HG02610 (cell line): ENCODE data around the gene CREG2.

Experiments used
- ATAC-seq: cut with Tn5 transposase; IDR thresholded peaks from one replicate; pipeline ENCODE4 v1.9.1; 2021; ENCODE audit warnings: mild to moderate bottlenecking, moderate library complexity; ENCODE audit not compliant: unreplicated experiment

CREG2 gene

DNA sequence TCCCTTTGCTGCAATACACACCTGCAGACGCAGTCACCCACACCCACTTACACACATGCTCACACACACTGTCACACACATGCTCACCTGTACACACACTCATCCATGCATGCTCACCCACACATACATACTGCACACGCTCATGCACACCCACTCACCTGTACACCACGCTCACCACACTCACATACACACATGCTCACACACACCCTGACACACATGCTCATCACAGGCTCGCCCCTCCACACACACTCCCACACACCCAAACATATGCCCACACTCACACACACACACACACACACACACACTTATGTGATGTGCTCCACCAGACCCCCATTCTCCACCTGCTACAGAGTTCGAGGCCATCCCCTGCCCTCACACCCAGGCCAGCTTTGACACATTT lies 22.8 kb upstream of the CREG2 start:
- ATAC-seq: no peak

DNA sequence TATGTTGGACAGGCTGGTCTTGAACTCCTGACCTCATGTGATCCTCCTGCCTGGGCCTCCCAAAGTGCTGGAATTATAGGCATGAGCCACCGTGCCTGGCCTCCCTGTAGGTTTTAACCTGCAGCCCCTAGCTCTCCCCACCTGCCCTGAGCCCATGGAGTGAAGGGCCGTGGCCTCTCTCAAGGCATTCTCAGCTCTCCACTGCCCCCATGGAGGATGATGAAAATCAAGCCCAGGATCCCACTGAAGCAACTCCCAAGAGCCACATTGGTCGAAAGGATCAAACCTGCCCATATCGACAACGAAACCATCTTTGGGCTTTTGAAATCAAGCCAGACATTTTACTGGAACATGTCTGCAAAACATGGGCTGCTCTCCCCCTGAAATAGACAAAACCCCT lies 22.4 kb upstream of the CREG2 start:
- no peak for ATAC-seq

DNA sequence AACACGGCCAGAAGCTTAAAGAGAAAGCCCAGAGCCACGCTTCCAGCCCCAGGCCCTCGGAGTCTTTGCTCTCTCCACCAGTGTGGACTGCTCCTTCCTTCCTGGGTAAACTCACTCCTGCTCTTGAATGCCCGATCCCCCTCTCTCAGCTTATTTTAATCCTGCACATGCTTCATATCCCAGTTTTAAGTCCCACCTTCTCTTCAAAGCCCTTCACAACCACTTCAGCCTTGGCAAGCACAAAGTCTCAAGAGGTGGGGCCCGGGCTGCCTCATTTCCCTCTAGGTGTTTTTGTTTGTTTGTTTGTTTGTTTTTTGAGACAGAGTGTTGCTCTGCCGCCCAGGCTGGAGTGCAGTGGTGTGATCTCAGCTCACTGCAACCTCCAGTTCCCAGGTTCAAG lies 21.6 kb upstream of the CREG2 start:
- no peak for ATAC-seq

GRCh38 chr2:101405351-101405899 lies 18.1 kb upstream of the CREG2 start:
- no peak for ATAC-seq

- no peak for ATAC-seq
Measured at GRCh38 chr2:101403745-101404144, 16.4 kb upstream of the CREG2 start.

- no peak for ATAC-seq
Measured at GRCh38 chr2:101402630-101403029, 15.3 kb upstream of the CREG2 start.

DNA sequence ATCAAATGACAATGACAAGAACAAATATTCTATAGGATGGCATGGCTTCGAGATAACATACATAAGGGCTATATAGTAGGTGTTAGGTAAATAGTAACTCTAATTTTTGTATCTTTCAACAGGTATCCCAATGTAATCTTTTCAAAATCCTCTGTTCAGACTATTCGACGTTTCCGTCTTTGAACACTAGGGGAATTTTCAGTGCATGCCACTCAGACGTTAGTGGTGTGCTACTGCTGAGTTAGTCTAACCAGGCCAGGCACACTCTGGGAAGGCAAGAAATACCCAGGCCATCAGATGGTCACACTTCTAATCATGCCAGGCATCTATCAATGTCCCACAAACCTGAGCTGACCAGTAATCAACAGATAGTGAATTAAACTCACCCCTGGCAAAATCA lies 14.6 kb upstream of the CREG2 start:
- no peak for ATAC-seq

DNA sequence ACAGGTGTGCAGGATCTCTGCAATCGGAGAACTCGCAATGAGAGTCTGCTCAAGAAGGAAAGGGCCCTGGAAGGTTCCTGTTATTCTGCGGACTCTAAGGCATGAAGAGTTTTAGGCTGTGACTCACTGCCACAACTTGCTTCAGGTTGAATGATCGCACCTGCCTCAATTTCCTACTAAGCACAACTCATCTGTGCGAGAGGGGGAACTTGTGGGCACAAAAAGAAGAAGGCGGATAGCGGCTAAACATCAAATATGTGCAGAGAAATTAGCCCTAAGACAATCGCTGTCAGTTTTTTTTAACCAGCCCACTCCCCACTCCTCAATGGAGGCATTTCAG lies 14.0 kb upstream of the CREG2 start:
- no peak for ATAC-seq

GRCh38 chr2:101400506-101401325 lies 13.4 kb upstream of the CREG2 start:
- ATAC-seq: no peak

DNA sequence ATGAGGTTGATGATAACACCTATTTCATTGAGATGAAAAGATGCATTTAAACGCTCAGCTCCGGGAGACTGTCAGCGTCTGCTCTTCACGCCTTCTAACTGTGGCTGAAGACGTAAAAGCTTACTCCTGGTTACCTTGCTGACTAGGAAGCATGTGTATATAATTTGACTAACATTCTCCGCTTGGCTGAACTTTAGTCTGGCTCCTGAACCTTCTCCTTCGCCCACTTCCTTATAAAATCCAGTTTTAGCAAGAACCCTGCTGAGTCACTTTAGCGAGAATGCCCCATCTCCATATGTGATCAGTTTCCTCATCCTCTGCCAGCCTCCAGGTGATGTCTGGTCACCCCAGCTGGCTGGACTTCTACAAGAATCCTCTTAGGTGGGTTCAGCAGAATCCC lies 12.7 kb upstream of the CREG2 start:
- ATAC-seq: no peak

- ATAC-seq: no peak
Measured at GRCh38 chr2:101399021-101399799, 11.9 kb upstream of the CREG2 start.

DNA sequence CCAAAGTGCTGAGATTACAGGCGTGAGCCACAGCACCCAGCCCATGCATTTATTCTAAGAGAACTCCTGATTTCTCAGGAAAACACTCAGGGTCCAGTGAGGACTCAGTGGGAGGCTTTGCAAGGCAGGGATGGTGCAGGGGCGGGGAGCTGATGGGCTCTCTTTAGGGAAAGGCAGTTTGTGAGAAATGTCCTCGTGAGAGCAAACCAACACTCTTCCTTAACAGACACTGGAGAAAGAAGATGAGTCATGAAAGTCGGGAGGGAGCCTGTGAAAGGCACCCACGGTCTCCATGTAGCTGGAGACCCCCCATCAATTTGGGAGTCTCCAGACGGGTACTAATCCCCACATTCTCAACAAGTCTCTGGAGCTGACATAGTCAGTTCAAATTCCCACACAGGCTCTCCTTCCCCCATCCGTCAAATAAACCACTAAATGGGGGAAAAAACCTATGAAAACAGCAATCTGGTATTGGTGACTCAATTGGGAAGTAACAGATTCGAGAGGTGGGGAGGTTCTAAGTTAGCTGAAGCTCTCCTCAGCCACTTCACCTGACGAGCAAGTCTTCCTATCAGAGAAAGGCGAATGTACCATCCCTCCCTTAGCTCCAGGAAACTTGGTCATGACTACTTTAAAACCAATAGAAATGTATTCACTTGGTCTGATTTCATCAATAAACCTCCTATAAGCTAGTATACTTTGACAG lies 11.0 kb upstream of the CREG2 start:
- ATAC-seq: no peak

GRCh38 chr2:101396316-101396717 lies 9.0 kb upstream of the CREG2 start:
- no peak for ATAC-seq

GRCh38 chr2:101395545-101396315 lies 8.4 kb upstream of the CREG2 start:
- ATAC-seq: no peak

GRCh38 chr2:101388232-101388631 lies 929 bp upstream of the CREG2 start:
- ATAC-seq: no peak

- no peak for ATAC-seq
Measured at GRCh38 chr2:101386599-101387150, 628 bp downstream of the CREG2 start.

DNA sequence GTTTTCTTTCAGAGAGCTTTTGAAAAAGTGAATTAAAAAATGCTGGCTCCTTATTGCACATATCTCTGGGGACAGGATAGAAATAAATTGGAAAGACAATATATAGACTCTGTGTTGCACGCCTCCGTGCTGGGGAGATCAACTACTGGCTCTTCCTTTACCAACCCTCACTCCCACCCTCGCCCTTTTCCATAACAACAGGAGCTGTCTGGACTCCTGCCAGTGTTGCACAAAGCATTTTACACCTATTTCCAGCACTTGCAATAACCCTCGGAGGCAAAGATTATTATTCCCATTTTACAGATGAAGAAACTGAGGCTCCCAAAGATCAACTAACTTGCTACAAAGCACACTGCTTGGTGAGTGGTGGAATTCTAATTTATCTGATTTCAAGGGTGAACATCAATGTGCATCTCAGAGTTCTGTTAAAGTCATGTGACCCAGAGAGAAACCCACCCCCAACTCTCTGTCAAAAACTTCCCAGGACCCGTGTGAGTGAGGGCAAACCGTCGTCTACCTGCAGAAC lies 4.2 kb downstream of the CREG2 start:
- no peak for ATAC-seq

- no peak for ATAC-seq
Measured at GRCh38 chr2:101382442-101382841, 4.9 kb downstream of the CREG2 start.

DNA sequence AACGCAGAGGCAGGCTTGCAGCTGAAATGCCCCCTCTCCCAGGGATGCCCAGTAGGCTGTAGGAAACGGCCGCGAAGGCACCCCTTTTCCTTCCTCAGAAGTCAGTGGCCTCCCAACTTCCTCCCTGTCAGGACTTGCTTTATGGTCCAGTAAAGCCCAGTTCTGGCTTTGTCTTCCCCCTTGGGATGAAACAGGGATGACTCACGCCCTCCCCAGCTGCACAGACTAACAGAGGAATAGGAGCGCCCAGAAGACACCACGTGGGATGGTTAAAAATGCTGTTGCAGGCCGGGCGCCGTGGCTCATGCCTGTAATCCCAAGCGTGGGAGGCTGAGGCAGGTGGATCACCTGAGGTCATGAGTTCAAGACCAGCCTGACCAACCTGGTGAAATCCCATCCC lies 6.9 kb downstream of the CREG2 start:
- ATAC-seq: no peak

GRCh38 chr2:101379091-101379490 lies 8.2 kb downstream of the CREG2 start:
- no peak for ATAC-seq
